Small intestine (tissue), 7 donors: ENCODE data around the gene LMX1B. TPM values are rescaled to one million over a fixed set of nuclear protein-coding genes. Genes with fewer than 3 reads are reported as not detected.
"Not testable (repeated sequence)": the region's sequence is repeated elsewhere in the genome, so short reads cannot be mapped to it uniquely, and the experiment has no call there.

Experiments used
- DNase-seq, 2 donors: peaks; one replicate each; pipeline versions ENCODE4 v3.0.0 to v3.0.0-alpha.2; 2013
- FAIRE-seq: peaks from 2 replicates; lab custom pipeline; 2012; peaks lifted over from hg19 to GRCh38; lab: Jason Lieb, UNC
- H3K27ac ChIP-seq, 3 donors: one replicate each; pipeline ENCODE4 v1.5.1; 2013; ENCODE audit warnings: low read length in 2 of 3, mild to moderate bottlenecking in 2 of 3, control low read depth in 1 of 3, inconsistent platforms in 1 of 3, low read depth in 1 of 3, moderate library complexity in 1 of 3
- H3K27me3 ChIP-seq, 3 donors: one replicate each; pipeline ENCODE4 v1.6.1; 2013; ENCODE audit warnings: low read length in 3 of 3, inconsistent platforms in 1 of 3; ENCODE audit not compliant: control insufficient read depth in 3 of 3, insufficient read depth in 3 of 3
- H3K36me3 ChIP-seq, 3 donors: one replicate each; pipeline ENCODE4 v1.6.1; 2013; ENCODE audit warnings: low read length in 3 of 3, inconsistent platforms in 1 of 3, low read depth in 1 of 3, mild to moderate bottlenecking in 1 of 3, moderate library complexity in 1 of 3; ENCODE audit not compliant: control insufficient read depth in 3 of 3, insufficient read depth in 2 of 3
- H3K4me1 ChIP-seq, 3 donors: one replicate each; pipeline ENCODE4 v1.6.1; 2013; ENCODE audit warnings: low read length in 2 of 3, inconsistent platforms in 1 of 3, low read depth in 1 of 3, mild to moderate bottlenecking in 1 of 3, moderate library complexity in 1 of 3; ENCODE audit not compliant: control insufficient read depth in 3 of 3, insufficient read depth in 2 of 3
- H3K4me3 ChIP-seq, 3 donors: one replicate each; pipeline ENCODE4 v1.5.1; 2013; ENCODE audit warnings: low read length in 3 of 3, control low read depth in 1 of 3, inconsistent platforms in 1 of 3, low read depth in 1 of 3, mild to moderate bottlenecking in 1 of 3, moderate library complexity in 1 of 3
- H3K9me3 ChIP-seq, 2 donors: one replicate each; pipeline ENCODE4 v1.6.1; 2013; ENCODE audit warnings: low read depth in 1 of 2, low read length in 1 of 2; ENCODE audit not compliant: control insufficient read depth in 2 of 2, insufficient read depth in 1 of 2
- WGBS, 3 donors: extraction: QIAGEN DNeasy Blood & Tissue Kit; methylation state at CpG; one replicate each; pipeline ENCODE4 v1.1.7; 2013; 5-methylcytosine and 5-hydroxymethylcytosine counted together
- polyA plus RNA-seq, 4 donors: library from polyadenylated mRNA; stranded (reverse) in 3 of 4; unstranded in 1 of 4; fragments of 200-250 nt in 3 of 4; fragments of 120-200 nt in 1 of 4; gene quantifications; one replicate each; pipeline versions ENCODE4 v1.2.1 to v1.2.3, GENCODE V29; 2013
- donor health status: healthy with polysubstance abuse.
- donor health status: control.
- donor health status: control.
- donor health status: Bipolar disorder and iron deficiency.
- donor health status: healthy.

LMX1B gene
- polyA plus RNA-seq, 4 donors, result 0.13 to 0.75 TPM; not detected in 2

DNA sequence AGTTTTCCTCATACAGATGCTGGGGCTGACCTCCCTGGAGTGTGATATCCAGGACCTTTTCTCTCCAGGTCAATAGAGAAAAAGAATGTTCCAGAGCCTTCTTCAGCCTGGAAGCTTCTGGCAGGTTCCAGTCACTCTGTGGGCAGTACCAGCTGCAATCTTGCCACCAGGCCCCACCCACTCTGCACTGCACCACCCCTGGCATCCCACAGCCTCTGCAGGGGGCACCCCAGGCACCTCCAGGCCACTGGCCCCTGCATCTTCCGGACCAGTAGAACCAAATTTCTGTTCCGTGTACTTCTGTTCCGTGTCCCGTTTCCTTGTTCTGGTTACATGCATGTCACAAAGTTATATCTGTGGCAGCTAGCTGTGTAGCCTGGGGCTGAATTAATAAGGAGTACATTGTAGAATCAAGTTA, 107.8 kb downstream of the LMX1B start:
- no peak for FAIRE-seq
- WGBS, 3 donors, result 72 to 90% (median 72%) methylated on average over 4 of the region's 4 CpGs
- no peak overlapping the region for H3K27ac ChIP-seq
- peaks cover 0 to 42% (median 0%) of the 10 kb centered on the region in 3 donors for H3K27me3 ChIP-seq
- peaks cover 0 to 4% (median 0%) of the 10 kb centered on the region in 3 donors for H3K4me1 ChIP-seq
- no peaks in the 10 kb centered on the region for H3K36me3 ChIP-seq
- H3K4me3 ChIP-seq, result no peak overlapping the region
- no peak for DNase-seq
- H3K9me3 ChIP-seq, result no peaks in the 10 kb centered on the region

DNA sequence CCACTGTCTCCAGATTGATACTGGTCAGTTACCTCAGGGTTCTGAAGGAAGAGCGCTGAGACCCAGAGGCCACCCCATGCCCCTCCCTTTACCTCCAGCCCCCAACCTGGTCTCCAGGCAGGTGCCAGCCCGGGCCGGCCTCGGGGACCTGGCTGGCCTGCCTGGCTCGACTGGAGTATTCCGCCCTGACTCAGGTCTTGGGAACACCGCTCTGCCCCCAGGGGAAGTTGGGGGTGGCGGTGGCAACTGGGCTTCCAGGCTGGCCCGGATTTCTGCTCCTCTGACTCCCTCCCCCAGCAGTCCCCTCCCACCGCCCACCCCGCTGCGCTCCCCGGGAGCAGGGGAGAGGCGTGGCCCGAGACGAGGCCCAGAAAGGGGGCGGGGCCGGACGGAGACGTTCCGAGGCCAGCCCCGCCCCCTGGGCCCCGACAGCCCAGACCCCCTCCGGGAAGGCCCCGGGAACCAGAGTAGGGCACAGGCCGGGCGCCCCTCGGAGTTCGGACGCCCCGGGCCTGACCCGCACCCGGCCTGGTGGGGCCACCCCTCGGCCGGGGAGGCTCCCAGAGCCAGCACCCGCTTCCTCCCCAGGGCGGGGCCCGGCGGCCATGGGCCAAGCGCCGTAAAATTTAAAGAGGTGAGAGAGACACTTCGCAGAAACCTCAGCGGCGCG, 108.7 kb downstream of the LMX1B start:
- Histone ChIP-seq H3K4me3 (peak overlapping the region; percentile 33 to 59 (median 44)), H3K36me3 (no peaks in the 10 kb centered on the region), H3K4me1 (peaks cover 0 to 4% (median 0%) of the 10 kb centered on the region in 3 donors), H3K9me3 (no peaks in the 10 kb centered on the region), H3K27me3 (peaks cover 0 to 42% (median 0%) of the 10 kb centered on the region in 3 donors), H3K27ac (peak overlapping the region in 2 of 3 donors; percentile 69 to 86)
- FAIRE-seq (no peak), DNase-seq (peak; percentile 56 to 83)
- WGBS, 3 donors, result 2 to 4% (median 2%) methylated on average over 29 to 45 of the region's 45 CpGs

DNA sequence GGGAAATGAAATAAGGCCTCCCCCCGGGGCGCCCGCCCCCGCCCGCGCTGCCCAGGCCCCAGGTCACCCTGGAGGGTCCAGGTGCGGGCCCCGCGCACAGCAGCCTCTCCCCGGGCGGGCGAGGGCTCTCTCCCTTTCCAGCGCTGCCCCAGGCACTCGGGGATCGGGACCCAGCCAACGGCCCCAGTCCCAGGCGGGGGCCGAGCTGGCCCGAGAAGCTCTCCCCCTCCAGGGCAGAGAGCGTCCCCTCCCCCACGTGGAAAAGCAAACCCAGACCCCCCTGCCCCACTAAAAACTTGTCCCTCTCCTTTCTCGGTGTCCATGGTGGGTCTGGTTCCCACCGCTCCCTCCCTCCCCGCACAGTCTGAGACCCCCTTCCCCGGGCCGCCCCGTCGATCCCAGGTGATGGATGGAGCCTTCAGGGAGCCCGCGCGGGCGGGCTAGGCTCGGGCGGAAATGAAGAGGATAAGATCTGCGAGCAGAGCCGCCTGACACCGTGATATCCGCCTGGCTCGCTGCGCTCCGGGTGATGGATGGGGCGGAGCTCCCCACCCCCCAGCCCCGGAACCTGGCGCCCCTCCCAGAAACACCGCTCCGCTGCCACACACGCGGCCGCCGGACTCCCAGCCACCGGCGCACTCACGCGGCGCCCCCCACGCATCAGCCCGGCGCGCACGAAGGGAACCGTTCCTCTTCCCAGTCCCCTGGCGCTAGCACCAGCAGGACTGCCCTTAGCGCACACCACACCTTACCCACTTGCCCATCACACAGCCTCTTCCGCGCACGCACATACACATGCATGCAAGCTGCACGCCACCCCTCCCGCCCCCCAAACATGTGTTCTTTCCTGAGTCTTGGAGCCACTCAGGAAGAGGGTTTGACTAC, 109.4 kb downstream of the LMX1B start:
- Histone ChIP-seq H3K4me3 (peak overlapping the region; percentile 33 to 59 (median 44)), H3K9me3 (peaks cover 0 to 2% of the 10 kb centered on the region in 2 donors), H3K27ac (peak overlapping the region in 2 of 3 donors; percentile 69 to 86), H3K4me1 (peaks cover 0 to 4% (median 0%) of the 10 kb centered on the region in 3 donors), H3K36me3 (no peaks in the 10 kb centered on the region), H3K27me3 (peaks cover 0 to 45% (median 0%) of the 10 kb centered on the region in 3 donors)
- WGBS, 3 donors, result 2 to 6% (median 3%) methylated on average over 54 to 68 of the region's 68 CpGs
- peak; percentile 32 to 36 for DNase-seq
- no peak for FAIRE-seq

DNA sequence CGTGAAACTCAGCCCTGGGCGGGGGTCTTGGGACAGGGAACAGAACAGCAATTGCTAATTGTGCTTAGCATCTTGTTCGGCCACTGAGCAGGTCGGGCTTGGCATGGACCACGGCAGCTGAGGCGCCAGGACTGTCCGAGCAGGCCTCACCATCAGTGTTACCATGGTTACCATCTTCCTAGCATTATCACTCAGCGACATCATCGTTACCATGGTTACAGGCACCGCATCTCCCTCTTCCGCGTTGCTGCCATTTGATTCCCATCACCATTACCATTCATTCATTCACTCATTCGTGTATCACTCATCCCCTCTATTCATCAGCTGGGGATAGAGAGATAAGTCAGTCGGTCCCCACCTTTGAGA, 110.1 kb downstream of the LMX1B start:
- peaks cover 0 to 44% (median 0%) of the 10 kb centered on the region in 3 donors for H3K27me3 ChIP-seq
- DNase-seq (no peak), FAIRE-seq (no peak)
- peaks cover 0 to 2% of the 10 kb centered on the region in 2 donors for H3K9me3 ChIP-seq
- peaks cover 0 to 4% (median 0%) of the 10 kb centered on the region in 3 donors for H3K4me1 ChIP-seq
- WGBS, 3 donors, result 38 to 52% (median 43%) methylated on average over 14 of the region's 14 CpGs
- no peaks in the 10 kb centered on the region for H3K36me3 ChIP-seq
- no peak overlapping the region for H3K27ac ChIP-seq
- H3K4me3 ChIP-seq, result no peak overlapping the region

DNA sequence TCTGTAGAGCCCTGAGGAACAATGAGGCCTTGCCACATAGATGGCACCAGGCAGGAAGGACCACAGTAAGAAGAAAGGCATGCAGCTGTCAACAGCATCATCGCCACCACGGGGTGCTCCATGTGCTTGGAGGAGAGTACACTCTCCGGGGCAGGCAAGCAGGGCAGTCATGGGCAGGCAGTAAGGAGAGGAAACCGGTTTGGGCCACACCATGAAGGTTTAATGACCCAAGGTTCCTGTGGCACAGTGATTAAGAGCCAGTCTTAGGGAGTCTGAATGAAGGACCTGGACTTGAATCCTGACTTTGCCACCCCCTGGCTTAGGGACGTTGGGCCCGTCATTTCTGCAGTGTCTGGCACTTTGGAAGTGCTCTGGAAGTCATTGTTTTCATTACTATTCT, 110.5 kb downstream of the LMX1B start:
- peak in 1 of 2 donors; percentile 16 for DNase-seq
- WGBS, 3 donors, result 39 to 52% (median 44%) methylated on average over 6 of the region's 6 CpGs
- Histone ChIP-seq H3K4me3 (no peak overlapping the region), H3K9me3 (peaks cover 0 to 2% of the 10 kb centered on the region in 2 donors), H3K4me1 (peaks cover 0 to 4% (median 0%) of the 10 kb centered on the region in 3 donors), H3K36me3 (no peaks in the 10 kb centered on the region), H3K27ac (no peak overlapping the region), H3K27me3 (peaks cover 0 to 43% (median 0%) of the 10 kb centered on the region in 3 donors)
- no peak for FAIRE-seq

DNA sequence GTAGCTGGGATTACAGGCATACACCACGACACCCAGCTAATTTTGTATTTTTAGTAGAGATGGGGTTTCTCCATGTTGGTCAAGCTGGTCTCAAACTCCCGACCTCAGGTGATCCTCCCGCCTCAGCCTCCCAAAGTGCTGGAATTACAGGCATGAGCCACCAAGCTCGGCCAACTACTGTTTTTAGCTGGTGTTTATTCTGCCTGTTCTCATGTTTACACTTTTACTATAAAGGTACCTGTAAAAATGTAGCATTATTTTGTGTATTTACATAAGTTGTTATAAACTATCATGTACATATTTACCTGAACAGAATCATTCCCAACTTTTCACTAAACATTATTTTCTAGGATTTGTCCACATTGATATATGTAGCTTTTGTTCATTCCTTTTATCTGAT, 111.8 kb downstream of the LMX1B start:
- H3K4me3 ChIP-seq, H3K9me3 ChIP-seq, H3K36me3 ChIP-seq, DNase-seq, FAIRE-seq, H3K27ac ChIP-seq, H3K4me1 ChIP-seq: not testable (repeated sequence)
- WGBS, 3 donors, result 64 to 74% (median 71%) methylated on average over 4 of the region's 4 CpGs
- peaks cover 0 to 39% (median 0%) of the 10 kb centered on the region in 3 donors for H3K27me3 ChIP-seq

DNA sequence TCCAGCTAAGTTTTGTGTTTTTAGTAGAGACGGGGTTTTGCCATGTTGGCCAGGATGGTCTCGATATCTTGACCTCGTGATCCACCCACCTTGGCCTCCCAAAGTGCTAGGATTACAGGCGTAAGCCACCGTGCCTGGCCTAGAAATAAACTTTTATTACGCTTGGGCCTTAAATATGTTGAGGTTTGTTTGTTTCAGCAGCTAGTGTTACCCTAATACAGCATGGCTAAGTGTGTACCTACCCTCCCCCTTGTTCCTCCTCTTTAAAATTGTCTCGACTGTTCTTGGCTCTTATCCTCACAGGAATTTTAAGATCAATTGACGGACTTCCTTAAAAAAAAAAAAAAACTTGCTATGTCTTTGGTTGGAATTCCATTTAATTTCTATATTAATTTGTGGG, 114.5 kb downstream of the LMX1B start:
- not testable (repeated sequence) for FAIRE-seq

DNA sequence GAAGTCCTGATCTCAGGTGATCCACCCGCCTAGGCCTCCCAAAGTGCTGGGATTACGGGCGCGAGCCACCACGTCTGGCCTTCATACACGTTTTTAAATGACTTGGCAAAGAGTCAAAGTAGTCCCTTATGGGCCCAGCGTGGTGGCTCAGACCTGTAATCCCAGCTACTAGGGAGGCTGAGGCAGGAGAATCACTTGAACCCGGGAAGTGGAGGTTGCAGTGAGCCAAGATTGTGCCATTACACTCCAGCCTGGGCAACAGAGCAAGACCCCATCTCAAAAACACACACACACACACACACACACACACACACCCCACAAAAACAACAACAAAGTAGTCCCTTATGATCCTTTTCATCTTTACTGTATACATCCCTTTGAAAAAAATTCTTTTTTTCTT, 116.9 kb downstream of the LMX1B start:
- WGBS, 3 donors, result 78 to 88% (median 88%) methylated on average over 8 of the region's 8 CpGs
- H3K36me3 ChIP-seq, H3K27ac ChIP-seq, DNase-seq, H3K4me1 ChIP-seq, FAIRE-seq, H3K4me3 ChIP-seq, H3K27me3 ChIP-seq: not testable (repeated sequence)
- H3K9me3 ChIP-seq, result peaks cover 0 to 11% of the 10 kb centered on the region in 2 donors

More for the DNA sequence above, 114.5 kb downstream of the LMX1B start:
- not testable (repeated sequence) for H3K36me3 ChIP-seq, H3K4me1 ChIP-seq, H3K9me3 ChIP-seq, DNase-seq, H3K4me3 ChIP-seq, H3K27ac ChIP-seq
- H3K27me3 ChIP-seq, result peaks cover 0 to 24% (median 0%) of the 10 kb centered on the region in 3 donors
- WGBS, 3 donors, result 85 to 92% (median 90%) methylated on average over 8 of the region's 8 CpGs
